NCI-H2227 (cell line): ENCODE results near the gene ITGA2.

ENCODE experiments used
- DNase-seq: peaks from one replicate; lab custom pipeline; 2025; ENCODE audit not compliant: unreplicated experiment; lab: John Stamatoyannopoulos, UW

Gene ITGA2

DNA sequence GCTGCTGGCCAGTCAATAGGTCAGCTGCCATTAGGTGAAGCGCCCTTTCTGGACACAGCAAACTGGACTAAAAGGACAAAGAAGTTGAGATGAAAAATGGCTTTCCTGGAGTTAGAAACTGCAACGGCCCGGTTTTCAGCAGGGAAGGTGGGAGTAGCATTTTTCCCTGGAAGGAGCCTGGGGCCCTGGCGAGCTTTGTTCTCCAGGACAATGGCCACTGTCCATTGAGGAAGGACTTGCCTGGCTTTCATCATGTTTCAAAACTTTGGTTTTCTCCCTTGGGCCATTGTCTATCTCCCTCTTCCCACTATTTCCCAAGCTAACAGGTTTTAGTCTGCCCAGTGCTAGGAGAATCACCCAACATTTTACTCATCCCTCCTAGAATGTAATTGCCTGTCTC is 64.2 kb downstream of the ITGA2 start:
- DNase-seq: no peak

DNA sequence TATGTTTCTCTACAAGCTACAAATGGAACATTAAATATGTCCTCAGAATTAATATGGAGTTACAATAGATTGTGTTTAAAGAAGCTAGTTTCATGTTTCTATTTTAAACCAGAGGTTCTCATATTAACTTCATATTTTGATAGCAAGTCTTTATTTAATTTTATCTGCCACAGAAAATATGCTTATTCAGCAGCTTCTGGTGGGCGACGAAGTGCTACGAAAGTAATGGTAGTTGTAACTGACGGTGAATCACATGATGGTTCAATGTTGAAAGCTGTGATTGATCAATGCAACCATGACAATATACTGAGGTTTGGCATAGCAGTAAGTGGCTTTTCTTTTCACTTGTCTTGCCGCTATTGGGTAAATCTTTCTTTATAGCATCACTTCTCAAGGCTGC is 66.2 kb downstream of the ITGA2 start:
- DNase-seq: no peak

DNA sequence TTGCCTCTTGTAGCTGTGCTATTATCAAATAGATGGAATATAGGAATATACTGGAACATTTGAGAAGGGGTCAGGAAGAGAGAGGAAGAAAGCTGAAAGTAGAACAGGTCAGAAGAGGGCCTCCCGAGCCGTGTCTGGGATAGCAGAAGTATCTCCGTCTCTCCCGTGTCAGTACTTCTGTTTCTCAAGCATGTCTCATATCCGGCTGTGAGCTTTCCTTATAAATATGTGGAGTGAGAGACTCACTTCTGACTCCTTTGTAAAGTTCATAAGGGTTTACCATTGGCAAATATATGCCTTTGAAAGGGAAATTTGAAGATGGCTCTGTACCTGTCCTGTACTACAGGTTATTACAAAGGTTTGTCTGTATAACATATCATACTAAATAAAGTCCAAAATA is 70.1 kb downstream of the ITGA2 start:
- DNase-seq: no peak

DNA sequence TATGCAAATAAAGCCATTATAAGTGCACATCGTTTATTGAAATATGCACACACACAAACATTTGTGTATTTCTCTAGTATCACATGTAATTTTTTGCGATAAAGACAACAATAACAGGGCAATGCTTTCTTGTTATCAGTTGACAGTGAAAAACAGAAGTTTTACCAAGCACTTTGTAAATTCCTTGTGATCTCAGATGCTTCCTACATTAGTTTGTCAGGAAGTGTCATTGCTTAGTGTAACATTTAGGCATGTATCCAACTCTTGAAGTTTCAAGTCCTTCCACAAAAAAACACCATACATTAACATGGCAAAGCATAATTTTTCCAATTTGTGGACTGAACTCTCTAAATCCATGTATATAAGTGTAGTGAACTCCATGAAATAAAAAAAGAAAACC is 74.0 kb downstream of the ITGA2 start:
- DNase-seq: no peak

DNA sequence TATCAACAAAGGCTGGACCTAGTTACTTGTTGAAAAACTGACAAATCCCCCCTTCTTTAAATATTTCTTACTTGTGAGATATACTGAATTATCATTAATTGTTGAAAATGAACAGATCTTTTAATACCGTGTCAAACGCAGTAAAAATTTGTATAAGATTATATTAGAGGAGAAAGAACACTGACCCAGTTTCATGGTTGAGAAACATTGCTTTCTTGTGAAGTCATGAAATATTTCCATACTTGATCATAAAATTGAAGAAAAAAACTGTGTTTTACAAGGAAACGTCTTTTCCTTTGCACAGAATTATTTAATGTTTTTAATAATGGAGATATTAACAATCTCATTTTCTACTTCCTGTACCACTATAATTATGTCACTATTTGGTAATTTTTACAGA is 74.6 kb downstream of the ITGA2 start:
- DNase-seq: no peak

DNA sequence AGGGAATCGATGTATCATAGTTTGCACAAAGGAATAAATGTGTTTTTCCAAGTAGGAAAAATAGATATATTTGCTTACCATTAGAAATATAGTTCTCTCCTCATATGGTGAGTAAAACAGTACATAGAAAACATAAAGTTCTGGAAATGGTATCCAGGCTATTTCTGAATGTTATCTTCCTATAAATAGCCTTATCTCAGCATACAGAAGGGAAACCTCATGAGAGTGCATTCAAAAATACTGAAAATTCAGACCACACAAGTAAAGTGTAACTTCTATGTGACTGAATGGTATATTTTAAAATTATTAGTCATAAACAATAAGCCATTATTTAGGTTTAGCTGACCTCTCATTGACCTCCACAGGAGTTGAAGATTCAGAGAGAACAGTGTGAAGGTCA is 76.9 kb downstream of the ITGA2 start:
- no peak for DNase-seq

DNA sequence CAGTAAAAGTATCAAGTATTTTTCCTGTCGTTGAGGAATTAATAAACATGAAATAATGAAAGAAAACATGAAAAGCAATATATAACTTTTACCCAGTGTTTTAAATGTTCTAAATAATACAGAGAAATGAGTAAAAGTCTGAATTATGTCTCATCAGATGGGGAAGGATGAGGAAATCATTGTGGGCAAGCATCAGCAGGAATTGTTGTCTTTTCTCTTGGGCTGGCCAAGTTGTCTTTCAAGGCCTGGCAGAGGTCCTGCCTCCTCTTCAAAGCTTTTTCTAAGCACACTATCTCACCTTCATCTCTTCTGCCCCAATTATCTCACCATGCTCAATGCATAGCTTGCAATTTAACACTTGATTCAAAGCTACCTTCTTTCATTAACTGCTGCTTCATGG is 78.5 kb downstream of the ITGA2 start:
- no peak for DNase-seq

DNA sequence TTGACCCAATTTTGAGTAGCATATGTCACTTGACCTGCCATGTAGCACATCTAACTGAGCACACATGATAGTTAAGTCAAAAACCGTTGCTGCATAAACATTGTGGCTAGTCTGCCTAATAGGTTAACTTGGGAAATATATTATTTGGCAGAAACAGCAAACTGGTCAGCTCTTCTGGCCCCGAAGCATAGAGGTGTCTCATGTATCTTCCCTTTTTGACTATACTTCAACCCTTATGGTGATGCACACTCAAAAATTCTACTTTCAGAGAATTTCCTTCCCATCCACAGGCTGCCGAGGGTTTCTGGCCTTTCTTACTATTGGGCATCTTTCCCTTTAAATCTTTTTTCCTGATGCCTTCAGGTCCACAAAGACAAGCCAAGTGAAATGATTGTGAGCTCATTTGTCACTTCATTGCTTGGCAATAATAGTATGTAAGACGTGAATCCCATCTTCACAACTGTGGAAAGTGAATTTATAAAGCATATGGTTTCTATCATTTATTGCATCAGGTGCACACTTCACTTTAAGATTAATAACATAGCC is 79.2 kb downstream of the ITGA2 start:
- DNase-seq: no peak

DNA sequence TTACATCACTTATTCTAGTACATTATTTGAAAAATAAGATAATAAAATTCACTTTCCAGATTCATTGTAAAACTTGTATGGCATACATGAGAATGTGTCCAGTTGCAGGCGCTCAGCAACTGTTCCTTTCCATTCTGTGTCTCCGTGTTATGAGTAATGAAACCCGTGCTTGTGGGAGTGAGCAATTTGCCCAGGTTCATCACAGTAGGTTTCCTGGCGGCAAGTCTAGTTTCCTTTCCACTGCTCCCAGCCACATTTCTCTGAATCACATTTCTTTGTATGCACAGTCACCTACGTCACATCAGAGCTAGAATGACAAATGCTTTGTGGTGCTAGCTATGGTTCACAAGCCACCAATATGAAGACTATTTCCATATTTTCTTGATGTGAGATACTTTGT is 80.5 kb downstream of the ITGA2 start:
- DNase-seq: no peak

DNA sequence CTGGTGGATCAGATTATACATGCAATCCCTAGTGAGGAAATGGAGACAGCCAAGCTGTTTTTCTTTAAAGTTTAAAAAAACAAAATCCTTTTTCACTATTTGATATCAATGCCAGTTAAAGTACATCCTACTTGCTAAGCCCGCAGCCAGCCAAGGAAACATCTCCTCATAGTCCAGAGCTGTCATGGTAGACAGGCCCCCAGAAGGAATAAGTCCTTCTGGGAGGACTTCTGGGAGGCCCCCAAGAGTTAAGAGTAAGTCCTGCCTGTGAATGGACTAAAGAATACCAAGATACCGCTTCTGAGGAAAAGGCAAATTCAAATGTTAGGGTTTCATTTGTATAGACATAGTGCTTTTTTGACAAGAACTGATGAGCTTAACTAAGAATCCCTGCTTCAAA is 82.1 kb downstream of the ITGA2 start:
- no peak for DNase-seq

DNA sequence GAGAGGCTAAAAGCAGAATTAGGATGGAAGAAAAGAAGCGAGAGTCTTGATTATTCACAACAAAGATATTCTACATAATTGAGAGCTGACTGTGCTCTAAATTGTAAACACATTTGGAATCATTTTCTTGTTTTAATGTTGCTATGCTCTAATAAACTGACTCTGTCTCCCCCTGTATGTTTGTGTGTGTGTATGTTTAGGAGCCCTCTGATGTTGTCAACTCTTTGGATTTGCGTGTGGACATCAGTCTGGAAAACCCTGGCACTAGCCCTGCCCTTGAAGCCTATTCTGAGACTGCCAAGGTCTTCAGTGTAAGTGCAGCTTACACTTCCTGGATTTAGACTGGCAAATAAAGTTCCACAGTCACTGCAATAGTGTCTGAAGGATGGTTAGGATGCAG is 82.6 kb downstream of the ITGA2 start:
- no peak for DNase-seq

DNA sequence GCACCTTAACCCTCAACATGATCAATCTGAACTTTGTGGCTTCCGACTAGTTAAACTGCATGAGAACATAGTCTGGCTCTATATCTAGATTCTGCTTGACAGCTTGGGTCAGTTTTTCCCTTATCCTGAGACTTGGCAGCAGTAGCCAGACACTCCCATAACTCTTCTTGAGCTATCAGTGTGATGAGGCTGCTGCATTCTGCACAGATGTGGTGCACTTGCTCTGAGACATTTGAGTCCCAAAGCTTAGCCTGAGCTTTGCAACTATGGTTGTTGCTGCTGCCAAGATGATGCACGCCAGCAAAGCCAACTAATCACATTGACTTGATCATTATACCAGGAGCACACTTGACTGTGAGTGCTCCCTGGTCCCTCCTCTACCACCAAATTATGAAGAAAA is 84.2 kb downstream of the ITGA2 start:
- no peak for DNase-seq

DNA sequence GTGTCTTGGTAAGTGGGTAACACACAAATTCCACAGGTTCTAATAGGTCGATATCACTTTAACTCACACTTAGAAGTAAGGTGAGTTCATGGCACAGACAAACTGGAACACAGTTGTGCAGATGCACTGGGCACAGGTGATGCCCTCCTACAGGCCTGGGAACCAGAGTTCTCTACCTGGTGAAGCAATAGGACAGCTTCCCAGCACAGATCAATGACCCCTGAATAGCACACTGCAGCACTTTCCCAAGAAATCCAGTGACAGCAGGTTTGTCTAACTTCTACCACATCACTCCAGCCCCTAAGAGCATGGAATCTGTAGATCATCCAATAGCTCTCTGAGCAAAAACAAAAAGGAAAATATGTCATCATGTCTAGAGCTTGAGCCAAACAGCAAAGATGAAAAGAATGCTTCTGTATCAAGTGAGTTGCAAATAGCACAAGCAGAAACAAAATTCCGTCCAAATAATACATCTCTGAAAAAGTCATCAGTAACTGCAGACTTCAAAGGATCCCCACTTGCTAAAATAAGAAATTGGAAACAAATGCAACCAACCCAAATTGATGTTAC is 86.9 kb downstream of the ITGA2 start:
- no peak for DNase-seq

DNA sequence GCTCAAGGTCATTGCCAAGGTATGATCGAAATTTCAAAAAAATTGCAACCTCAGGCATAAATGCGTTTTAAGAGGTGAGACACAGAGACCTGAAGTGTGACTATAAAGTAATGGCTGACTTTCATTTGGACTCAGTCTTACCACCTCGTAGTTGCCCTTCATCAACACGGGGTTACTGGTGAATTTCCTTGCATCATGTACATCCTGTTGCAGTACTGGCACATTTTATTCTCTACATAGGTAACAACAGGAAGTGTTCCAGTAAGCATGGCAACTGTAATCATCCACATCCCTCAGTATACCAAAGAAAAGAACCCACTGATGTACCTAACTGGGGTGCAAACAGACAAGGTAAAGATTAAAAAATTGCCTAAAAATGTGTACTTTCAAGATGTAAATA is 91.1 kb downstream of the ITGA2 start:
- DNase-seq: no peak

DNA sequence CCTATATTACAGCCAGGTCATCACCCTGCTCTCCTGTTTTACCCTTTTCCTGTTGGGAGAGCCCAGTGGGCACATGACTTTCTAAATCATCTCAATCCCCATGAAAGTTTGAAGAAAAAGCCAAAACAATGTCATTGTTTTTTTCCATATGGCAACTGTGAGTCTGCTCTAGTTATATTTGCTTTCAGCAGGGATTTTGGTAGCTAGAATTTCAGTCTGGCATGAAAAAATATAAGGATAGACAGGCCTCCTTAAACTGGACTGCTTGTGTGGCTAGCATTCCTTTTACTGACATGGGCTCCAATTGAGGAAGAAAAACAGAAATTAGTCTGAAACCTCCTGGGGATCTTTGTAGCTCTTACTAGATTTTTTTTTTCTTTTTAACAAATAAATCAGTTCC is 94.8 kb downstream of the ITGA2 start:
- no peak for DNase-seq

DNA sequence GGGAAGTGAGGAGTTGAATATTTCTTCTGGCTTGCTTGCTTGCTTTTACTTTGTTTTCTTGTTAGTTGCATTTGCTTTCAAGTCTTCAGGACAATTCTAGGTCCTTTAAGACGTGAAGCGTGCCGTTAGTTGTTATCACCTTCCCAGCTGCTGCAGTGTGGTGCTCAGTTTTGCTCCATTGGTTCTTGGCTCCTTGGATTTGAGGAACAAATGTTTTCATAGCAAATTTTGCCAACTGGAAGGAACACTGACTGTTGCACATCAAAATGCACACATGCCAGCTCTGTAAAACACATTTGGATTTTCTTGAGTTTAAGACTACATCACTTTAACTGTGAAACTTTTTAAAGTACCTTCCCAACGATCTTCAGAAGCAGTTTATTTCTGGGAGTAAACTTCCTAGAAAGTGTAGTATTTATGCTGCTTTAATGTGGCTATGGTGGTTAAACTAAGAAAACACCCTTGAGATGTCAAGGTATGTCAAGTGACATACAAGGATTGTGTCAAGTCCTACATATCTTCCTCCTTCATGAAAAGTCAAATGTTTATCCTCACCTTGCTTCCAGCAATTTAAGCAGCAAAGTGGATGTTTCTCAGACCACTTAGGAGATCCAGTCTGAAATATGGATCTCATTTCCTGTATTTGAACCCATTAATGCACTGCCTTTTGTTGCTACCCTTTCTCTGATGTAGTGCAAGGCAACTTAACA is 95.5 kb downstream of the ITGA2 start:
- DNase-seq: no peak

DNA sequence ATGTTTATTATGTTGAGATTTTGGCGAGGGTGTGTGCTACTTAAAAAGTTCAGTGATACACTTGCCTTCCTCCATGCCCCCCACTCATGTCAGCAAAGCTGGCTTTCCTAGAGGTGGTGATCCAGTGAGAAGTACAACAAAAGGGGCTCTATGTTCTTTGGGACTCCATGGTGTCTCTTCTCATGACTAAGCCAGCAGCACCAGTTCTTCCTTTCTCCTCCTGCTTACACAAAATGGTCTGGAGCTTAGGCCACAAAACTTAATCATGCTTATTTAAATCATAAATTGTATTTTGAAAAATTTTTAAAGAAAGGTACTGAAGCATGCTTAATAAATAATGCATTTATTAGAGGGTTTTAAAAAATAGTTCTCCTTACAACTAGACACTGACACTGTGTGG is 98.0 kb downstream of the ITGA2 start:
- DNase-seq: no peak

DNA sequence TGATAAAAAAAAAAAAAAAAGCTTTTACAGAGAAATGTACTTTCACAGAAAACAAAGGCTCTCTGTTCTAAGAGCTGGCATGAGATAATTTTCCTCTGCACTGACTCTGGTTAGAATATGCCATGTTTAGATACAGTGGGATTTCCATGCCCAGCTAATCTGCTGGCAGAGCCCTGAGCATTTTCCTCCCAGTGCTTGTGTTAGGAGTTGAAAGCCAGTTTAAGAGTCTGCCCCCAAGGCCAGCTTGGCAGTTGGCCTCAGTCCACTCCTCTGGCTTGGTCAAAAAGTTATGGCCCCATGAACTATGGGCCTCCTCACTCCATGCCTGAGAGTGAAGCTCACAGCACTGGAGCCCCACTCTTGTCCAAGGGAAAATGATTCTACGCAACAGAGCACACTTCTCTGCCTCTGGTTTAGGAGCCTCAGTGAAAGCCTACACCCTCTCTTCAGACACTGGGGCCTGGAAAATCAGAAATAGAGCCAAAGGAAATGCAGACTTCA is 98.5 kb downstream of the ITGA2 start:
- DNase-seq: no peak

DNA sequence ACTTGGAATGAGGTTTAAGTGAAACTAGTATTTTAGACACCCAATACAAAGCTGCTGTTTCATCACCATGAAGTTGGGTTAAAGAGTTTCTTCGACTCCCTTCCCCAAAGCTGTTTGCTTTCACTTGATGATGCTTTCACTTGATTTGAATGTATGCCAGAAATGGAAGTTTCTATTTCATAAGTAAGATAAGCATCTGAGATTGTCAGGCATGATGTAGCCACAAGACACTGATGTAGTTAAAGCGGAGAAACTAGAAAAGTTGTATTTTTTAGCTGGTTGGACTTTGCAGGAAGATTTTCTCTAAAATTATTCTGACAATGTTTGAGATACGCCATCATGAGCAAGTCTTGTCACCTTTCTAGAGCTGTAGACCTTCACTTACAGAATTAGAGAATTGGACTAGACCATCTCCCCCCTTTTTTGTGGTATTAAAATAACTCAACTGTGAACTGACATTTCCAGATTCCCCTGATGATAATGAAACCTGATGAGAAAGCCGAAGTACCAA is 100.4 kb downstream of the ITGA2 start:
- no peak for DNase-seq

DNA sequence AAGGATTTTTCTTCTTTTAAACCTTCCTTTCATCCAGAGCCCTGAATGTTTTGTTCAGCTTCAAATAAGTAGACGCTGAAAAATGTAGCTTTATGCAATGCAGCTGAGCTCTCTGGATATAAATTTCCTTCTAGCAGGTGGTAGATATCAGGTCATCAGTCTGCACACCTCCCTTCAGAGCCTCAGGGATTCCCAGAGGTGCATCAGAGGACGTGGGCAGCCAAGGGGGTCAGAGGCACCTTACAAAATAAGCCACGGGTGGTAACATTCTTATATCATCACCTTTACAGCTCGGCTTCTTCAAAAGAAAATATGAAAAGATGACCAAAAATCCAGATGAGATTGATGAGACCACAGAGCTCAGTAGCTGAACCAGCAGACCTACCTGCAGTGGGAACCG is 101.1 kb downstream of the ITGA2 start:
- DNase-seq: no peak

DNA sequence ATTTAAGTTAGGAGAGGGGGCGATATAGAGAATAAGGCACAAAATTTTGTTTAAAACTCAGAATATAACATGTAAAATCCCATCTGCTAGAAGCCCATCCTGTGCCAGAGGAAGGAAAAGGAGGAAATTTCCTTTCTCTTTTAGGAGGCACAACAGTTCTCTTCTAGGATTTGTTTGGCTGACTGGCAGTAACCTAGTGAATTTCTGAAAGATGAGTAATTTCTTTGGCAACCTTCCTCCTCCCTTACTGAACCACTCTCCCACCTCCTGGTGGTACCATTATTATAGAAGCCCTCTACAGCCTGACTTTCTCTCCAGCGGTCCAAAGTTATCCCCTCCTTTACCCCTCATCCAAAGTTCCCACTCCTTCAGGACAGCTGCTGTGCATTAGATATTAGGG is 102.1 kb downstream of the ITGA2 start:
- DNase-seq: no peak

DNA sequence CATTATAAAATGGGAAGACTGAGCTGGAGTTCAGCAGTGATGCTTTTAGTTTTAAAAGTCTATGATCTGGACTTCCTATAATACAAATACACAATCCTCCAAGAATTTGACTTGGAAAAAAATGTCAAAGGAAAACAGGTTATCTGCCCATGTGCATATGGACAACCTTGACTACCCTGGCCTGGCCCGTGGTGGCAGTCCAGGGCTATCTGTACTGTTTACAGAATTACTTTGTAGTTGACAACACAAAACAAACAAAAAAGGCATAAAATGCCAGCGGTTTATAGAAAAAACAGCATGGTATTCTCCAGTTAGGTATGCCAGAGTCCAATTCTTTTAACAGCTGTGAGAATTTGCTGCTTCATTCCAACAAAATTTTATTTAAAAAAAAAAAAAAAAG is 103.1 kb downstream of the ITGA2 start:
- no peak for DNase-seq

DNA sequence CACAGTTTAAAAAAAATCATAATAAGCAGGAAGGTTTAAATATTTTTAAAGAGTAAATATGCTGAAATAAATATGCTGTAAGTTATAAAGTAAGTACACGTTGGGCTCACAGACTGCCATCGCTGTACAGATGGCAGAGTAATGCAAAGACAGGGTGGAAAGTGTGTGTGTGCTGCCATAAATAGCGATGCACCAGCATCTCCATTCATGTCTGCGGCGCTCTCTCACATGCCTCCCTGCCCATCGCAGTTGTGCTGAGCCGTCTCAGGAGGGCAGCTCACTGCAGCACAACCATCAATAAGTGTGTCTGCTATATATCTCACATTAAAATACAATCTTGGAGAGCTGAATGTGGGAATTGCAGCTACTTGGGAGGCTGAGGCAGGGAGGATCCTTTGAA is 106.1 kb downstream of the ITGA2 start:
- no peak for DNase-seq
